Naive thymus-derived CD4-positive, alpha-beta T cell (primary cell): ENCODE results near the gene ZFAND3. TPM values are rescaled to one million over a fixed set of nuclear protein-coding genes. Genes with fewer than 3 reads are reported as not detected.
A peak's percentile ranks its signal among the peaks of the same experiment; 100 is the strongest.

Source experiments
- ATAC-seq: fragments of 150-1000 bp; cut with Tn5 transposase; 2 replicates; pipeline ENCODE4 v1.10.0; 2021; ENCODE audit warnings: mild to moderate bottlenecking, moderate library complexity
- CTCF ChIA-PET: fragments of 350-600 bp; sonication (Branson Sonifier 250); formaldehyde crosslinking; loops from one replicate; lab custom pipeline; 2021; ENCODE audit warnings: antibody characterized with exemption; lab: Charles Lee
- POLR2A ChIA-PET: fragments of 350-600 bp; sonication (Branson Sonifier 250); formaldehyde crosslinking; loops from one replicate; lab custom pipeline; 2021; ENCODE audit warnings: antibody characterized with exemption, inconsistent platforms; lab: Charles Lee
- DNase-seq, 9 donors: peaks; one replicate each; pipeline versions ENCODE4 v3.0.0 to v3.0.0-alpha.2; 2020 to 2022; ENCODE audit warnings: mixed read lengths in 1 of 9
- H3K27ac ChIP-seq: one replicate; pipeline ENCODE4 v1.7.0; 2013; ENCODE audit warnings: mild to moderate bottlenecking, low read depth, low read length, moderate library complexity
- H3K27me3 ChIP-seq, 2 donors: one replicate each; pipeline ENCODE4 v1.7.0; 2013; ENCODE audit warnings: low read length in 2 of 2, mild to moderate bottlenecking in 2 of 2, moderate library complexity in 2 of 2; ENCODE audit not compliant: control insufficient read depth in 2 of 2, insufficient read depth in 2 of 2
- H3K36me3 ChIP-seq, 3 experiments: 1 replicate in 2 of 3; 2 replicates in 1 of 3; pipeline ENCODE4 v1.7.0; 2013; ENCODE audit warnings: low read length in 3 of 3, mild to moderate bottlenecking in 3 of 3, moderate library complexity in 1 of 3; ENCODE audit not compliant: insufficient read depth in 3 of 3, control insufficient read depth in 2 of 3
- H3K4me1 ChIP-seq, 2 donors: one replicate each; pipeline ENCODE4 v1.7.0; 2013; ENCODE audit warnings: low read length in 2 of 2, mild to moderate bottlenecking in 2 of 2, moderate library complexity in 1 of 2; ENCODE audit not compliant: control insufficient read depth in 2 of 2, insufficient read depth in 2 of 2
- H3K4me3 ChIP-seq: 2 replicates; pipeline ENCODE4 v1.7.0; 2013; ENCODE audit warnings: mild to moderate bottlenecking, low read length
- H3K9me3 ChIP-seq, 3 experiments: 1 replicate in 2 of 3; 2 replicates in 1 of 3; pipeline ENCODE4 v1.7.0; 2013; ENCODE audit warnings: low read length in 3 of 3; ENCODE audit not compliant: control insufficient read depth in 2 of 3
- H3K27ac Mint-ChIP-seq, 9 donors: one replicate each; pipeline ENCODE4 v1.8.0; 2020 to 2022; ENCODE audit warnings: mixed read lengths in 9 of 9, mild to moderate bottlenecking in 8 of 9, moderate library complexity in 5 of 9, inconsistent platforms in 2 of 9
- H3K27me3 Mint-ChIP-seq, 5 donors: one replicate each; pipeline ENCODE4 v1.8.0; 2021 to 2022; ENCODE audit warnings: mixed read lengths in 5 of 5, mild to moderate bottlenecking in 1 of 5
- H3K36me3 Mint-ChIP-seq, 5 donors: one replicate each; pipeline ENCODE4 v1.8.0; 2020 to 2022; ENCODE audit warnings: mixed read lengths in 5 of 5, mild to moderate bottlenecking in 3 of 5, inconsistent platforms in 1 of 5
- H3K4me1 Mint-ChIP-seq, 7 donors: one replicate each; pipeline ENCODE4 v1.8.0; 2020 to 2022; ENCODE audit warnings: mixed read lengths in 7 of 7, mild to moderate bottlenecking in 3 of 7, inconsistent platforms in 1 of 7
- H3K4me3 Mint-ChIP-seq, 10 donors: one replicate each; pipeline ENCODE4 v1.8.0; 2020 to 2022; ENCODE audit warnings: mild to moderate bottlenecking in 10 of 10, mixed read lengths in 10 of 10, moderate library complexity in 6 of 10, inconsistent platforms in 2 of 10
- H3K9me3 Mint-ChIP-seq, 11 donors: one replicate each; pipeline ENCODE4 v1.8.0; 2020 to 2022; ENCODE audit warnings: mixed read lengths in 11 of 11, mild to moderate bottlenecking in 4 of 11, inconsistent platforms in 1 of 11, moderate library complexity in 1 of 11
- intact Hi-C, 2 donors: fragments of 100-400 bp; cut with micrococcal nuclease; formaldehyde crosslinking; loops; one replicate each; pipeline ENCODE4 v1.15.1; 2023
- polyA plus RNA-seq, 2 donors: library from polyadenylated mRNA; unstranded; fragments of 300-500 nt; fragmentation: Illumina TruSeq; gene quantifications; one replicate each; pipeline ENCODE4 v1.2.3, GENCODE V29; 2021
- total RNA-seq, 6 experiments: library from RNA in 5 of 6; stranded (reverse) in 5 of 6; gene quantifications; 1 replicate in 5 of 6; 2 replicates in 1 of 6; pipeline ENCODE4 v1.2.3 and lab custom pipeline; 2021 to 2026

ZFAND3 gene
- total and polyA plus RNA-seq, 7 experiments from 2014 or later, result 3.5 to 55.0 (median 37.1) TPM

DNA sequence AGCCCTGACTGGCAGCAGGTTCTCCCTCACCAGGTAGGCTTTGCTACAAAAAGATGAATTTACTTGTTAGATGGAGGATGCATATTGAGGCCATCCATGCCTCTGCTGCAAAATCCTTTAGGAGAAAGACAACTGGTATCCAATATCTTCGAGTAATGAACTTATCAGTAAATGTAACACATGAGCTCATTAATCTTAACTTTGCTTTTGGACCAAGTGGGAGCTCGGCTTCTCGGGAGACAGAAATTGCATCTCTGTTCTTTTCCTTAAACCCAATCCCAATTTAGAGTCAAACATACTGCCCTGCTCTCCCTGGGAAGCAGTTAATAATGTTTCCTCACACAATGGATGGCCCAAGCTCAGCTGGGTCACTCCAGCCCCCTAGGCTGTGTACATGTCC, 330.5 kb downstream of the ZFAND3 start:
- Histone ChIP-seq H3K4me3 (no peak overlapping the region), H3K27ac (no peak overlapping the region), H3K9me3 (no peaks in the 10 kb centered on the region), H3K27me3 (no peaks in the 10 kb centered on the region), H3K36me3 (peaks cover 0 to 30% (median 0%) of the 10 kb centered on the region in 3 experiments), H3K4me1 (no peaks in the 10 kb centered on the region)
- peaks cover 0 to 11% (median 3%) of the 10 kb centered on the region in 5 donors for H3K36me3 Mint-ChIP-seq
- H3K27me3 Mint-ChIP-seq, result no peaks in the 10 kb centered on the region
- ATAC-seq (no peak), DNase-seq (no peak)
- ChIA-PET POLR2A (no interaction called here), CTCF (no interaction called here)
- H3K27ac Mint-ChIP-seq, result peak overlapping the region in 2 of 9 donors; percentile 10 to 21
- H3K4me3 Mint-ChIP-seq, result no peak overlapping the region
- peaks cover 0 to 21% (median 15%) of the 10 kb centered on the region in 7 donors for H3K4me1 Mint-ChIP-seq
- intact Hi-C loops, result no loop called here
- H3K9me3 Mint-ChIP-seq, result peaks cover 0 to 3% (median 0%) of the 10 kb centered on the region in 11 donors

DNA sequence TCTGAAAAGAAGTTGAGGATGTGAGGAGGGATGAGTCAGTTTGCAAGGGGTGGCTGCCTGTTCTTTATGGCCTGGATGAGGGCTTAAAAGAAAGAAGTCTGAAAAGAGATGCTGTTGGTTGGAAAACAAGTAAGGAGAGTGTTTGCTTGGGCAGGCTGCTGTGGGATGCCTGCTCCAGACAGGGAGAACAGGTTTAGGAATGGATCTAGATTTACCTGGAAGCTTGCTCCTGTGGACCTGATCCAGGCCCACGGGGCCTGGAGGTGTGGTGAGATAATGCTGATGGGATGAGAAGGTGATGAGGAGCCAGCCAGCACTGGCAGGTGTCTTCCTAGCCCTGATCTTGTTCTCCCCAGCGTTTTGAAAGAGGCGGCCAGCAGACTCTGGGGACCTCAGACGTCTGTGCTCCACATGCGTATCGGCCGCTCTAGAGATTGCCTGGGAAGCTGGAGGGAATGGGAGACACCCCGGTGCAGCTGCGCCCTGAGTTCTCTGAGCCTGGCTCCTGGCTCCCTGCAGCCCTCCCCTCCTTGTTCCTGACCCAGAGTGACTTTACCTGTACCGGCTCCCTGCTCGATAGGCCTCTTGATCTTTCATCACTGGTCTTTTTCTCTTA, 331.3 kb downstream of the ZFAND3 start:
- Histone ChIP-seq H3K4me3 (no peak overlapping the region), H3K27ac (no peak overlapping the region), H3K27me3 (no peaks in the 10 kb centered on the region), H3K9me3 (no peaks in the 10 kb centered on the region), H3K4me1 (no peaks in the 10 kb centered on the region), H3K36me3 (peaks cover 0 to 30% (median 0%) of the 10 kb centered on the region in 3 experiments)
- Mint-ChIP-seq H3K4me1 (peaks cover 0 to 14% (median 12%) of the 10 kb centered on the region in 7 donors), H3K36me3 (peaks cover 0 to 13% (median 4%) of the 10 kb centered on the region in 5 donors), H3K4me3 (no peak overlapping the region), H3K27me3 (no peaks in the 10 kb centered on the region), H3K9me3 (peaks cover 0 to 3% (median 0%) of the 10 kb centered on the region in 11 donors), H3K27ac (peak overlapping the region in 3 of 9 donors; percentile 14 to 79 (median 43))
- intact Hi-C loops, result no loop called here
- no peak for DNase-seq
- ChIA-PET CTCF (no interaction called here), POLR2A (no interaction called here)
- ATAC-seq, result no peak

GRCh38 chr6:38151580-38152500, 332.3 kb downstream of the ZFAND3 start:
- H3K9me3 ChIP-seq, result no peaks in the 10 kb centered on the region
- Mint-ChIP-seq H3K4me3 (no peak overlapping the region), H3K9me3 (peaks cover 0 to 3% (median 0%) of the 10 kb centered on the region in 11 donors), H3K27me3 (no peaks in the 10 kb centered on the region), H3K4me1 (peaks cover 0 to 11% (median 5%) of the 10 kb centered on the region in 7 donors), H3K36me3 (peaks cover 0 to 13% (median 8%) of the 10 kb centered on the region in 5 donors), H3K27ac (peak overlapping the region in 2 of 9 donors; percentile 15 to 25)
- H3K36me3 ChIP-seq, result peaks cover 0 to 26% (median 0%) of the 10 kb centered on the region in 3 experiments
- DNase-seq (no peak), ATAC-seq (no peak)
- no peaks in the 10 kb centered on the region for H3K4me1 ChIP-seq
- ChIA-PET CTCF (no interaction called here), POLR2A (no interaction called here)
- no peak overlapping the region for H3K27ac ChIP-seq
- no peaks in the 10 kb centered on the region for H3K27me3 ChIP-seq
- intact Hi-C loops, result no loop called here
- no peak overlapping the region for H3K4me3 ChIP-seq

DNA sequence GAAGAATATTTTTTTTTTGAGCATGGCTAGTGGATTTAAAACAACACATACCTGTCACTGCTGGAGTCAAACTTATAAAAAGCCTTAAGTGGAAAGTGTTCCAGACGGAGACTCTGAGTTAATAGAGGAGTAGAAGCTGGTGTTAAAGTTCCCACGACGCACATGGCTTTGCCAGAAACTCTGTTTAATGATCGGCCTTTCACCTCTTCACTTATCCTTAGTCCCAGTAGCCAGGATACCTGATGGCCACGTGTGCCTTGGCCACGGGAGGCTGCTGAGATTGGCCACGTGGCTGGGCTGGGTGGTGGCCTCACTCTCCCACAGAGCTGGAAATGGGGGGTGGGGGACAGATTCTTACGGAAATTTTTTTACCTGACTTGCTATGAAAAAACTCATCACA, 333.1 kb downstream of the ZFAND3 start:
- POLR2A ChIA-PET, result no interaction called here
- DNase-seq (no peak), ATAC-seq (no peak)
- intact Hi-C loops, result no loop called here
- CTCF ChIA-PET, result no interaction called here
- Histone ChIP-seq H3K4me1 (no peaks in the 10 kb centered on the region), H3K27me3 (no peaks in the 10 kb centered on the region), H3K27ac (no peak overlapping the region), H3K9me3 (no peaks in the 10 kb centered on the region), H3K36me3 (peaks cover 0 to 26% (median 0%) of the 10 kb centered on the region in 3 experiments), H3K4me3 (no peak overlapping the region)
- Mint-ChIP-seq H3K27me3 (no peaks in the 10 kb centered on the region), H3K4me1 (peaks cover 0 to 8% (median 4%) of the 10 kb centered on the region in 7 donors), H3K9me3 (peaks cover 0 to 3% (median 0%) of the 10 kb centered on the region in 11 donors), H3K36me3 (peaks cover 0 to 18% (median 8%) of the 10 kb centered on the region in 5 donors), H3K4me3 (no peak overlapping the region), H3K27ac (peak overlapping the region in 2 of 9 donors; percentile 25 to 41)

- ChIA-PET CTCF (no interaction called here), POLR2A (no interaction called here)
- Histone ChIP-seq H3K4me1 (no peaks in the 10 kb centered on the region), H3K27me3 (no peaks in the 10 kb centered on the region), H3K36me3 (peaks cover 0 to 26% (median 0%) of the 10 kb centered on the region in 3 experiments), H3K9me3 (no peaks in the 10 kb centered on the region), H3K4me3 (no peak overlapping the region), H3K27ac (no peak overlapping the region)
- intact Hi-C loops, result no loop called here
- Mint-ChIP-seq H3K4me3 (no peak overlapping the region), H3K27me3 (no peaks in the 10 kb centered on the region), H3K4me1 (peaks cover 0 to 6% (median 4%) of the 10 kb centered on the region in 7 donors), H3K36me3 (peaks cover 0 to 20% (median 8%) of the 10 kb centered on the region in 5 donors), H3K27ac (peak overlapping the region in 2 of 9 donors; percentile 41 to 69), H3K9me3 (peaks cover 0 to 3% (median 0%) of the 10 kb centered on the region in 11 donors)
- ATAC-seq (no peak), DNase-seq (no peak)
Observed at GRCh38 chr6:38153076-38153797, 333.7 kb downstream of the ZFAND3 start.

GRCh38 chr6:38153798-38154345, 334.3 kb downstream of the ZFAND3 start:
- Mint-ChIP-seq H3K27ac (peak overlapping the region in 2 of 9 donors; percentile 25 to 26), H3K27me3 (no peaks in the 10 kb centered on the region), H3K4me3 (no peak overlapping the region), H3K36me3 (peaks cover 0 to 25% (median 14%) of the 10 kb centered on the region in 5 donors), H3K9me3 (peaks cover 0 to 4% (median 2%) of the 10 kb centered on the region in 11 donors), H3K4me1 (peaks cover 0 to 11% (median 3%) of the 10 kb centered on the region in 7 donors)
- no peak for DNase-seq
- Histone ChIP-seq H3K9me3 (no peaks in the 10 kb centered on the region), H3K36me3 (peaks cover 0 to 26% (median 0%) of the 10 kb centered on the region in 3 experiments), H3K4me1 (no peaks in the 10 kb centered on the region), H3K27ac (no peak overlapping the region), H3K27me3 (no peaks in the 10 kb centered on the region), H3K4me3 (no peak overlapping the region)
- ChIA-PET POLR2A (no interaction called here), CTCF (no interaction called here)
- intact Hi-C loops, result no loop called here
- ATAC-seq, result no peak
